ENCODE results near the gene CTDP1. TPM values are rescaled to one million over a fixed set of nuclear protein-coding genes. Genes with fewer than 3 reads are reported as not detected.

Gene CTDP1
- total and polyA plus RNA-seq, 2 experiments from 2014 or later: 23.3 to 30.2 TPM

DNA sequence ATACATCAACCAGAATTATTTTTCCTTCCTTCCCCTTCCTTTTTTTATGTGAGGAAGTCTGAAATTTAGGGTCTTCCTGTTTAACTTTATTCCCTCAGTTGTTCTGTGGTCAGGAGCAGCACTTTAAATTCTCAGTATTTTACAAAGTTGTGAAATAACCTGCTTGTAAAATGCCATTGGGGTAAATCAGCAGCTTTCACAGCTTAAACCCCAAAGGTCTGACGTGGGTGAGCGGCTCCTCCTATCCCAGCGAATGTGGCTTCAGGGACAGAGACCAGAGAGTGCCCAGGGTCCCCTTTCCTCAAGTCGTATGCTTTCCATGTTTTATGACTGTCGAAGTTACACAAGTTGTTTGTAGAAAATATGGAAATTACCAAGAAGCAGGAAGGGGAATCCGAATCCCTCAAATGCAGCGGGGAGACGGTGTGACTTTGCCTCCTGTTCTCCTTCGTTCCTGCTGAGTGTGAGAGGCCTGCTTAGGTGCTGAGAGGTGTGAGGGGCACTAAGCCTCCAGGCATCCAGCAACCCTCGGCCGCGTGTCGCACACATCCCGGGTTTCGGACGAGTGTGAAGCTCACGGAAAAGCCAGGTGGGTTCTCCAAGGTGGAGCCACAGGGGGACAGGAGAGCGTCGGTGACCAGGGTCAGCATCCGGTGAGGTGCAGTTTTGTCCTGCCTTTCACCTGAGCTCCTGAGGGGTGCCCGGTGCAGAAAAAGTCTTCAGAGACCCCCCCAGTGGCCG, 107.4 kb downstream of the CTDP1 start:
- no peaks in the 10 kb centered on the region for H3K36me3 ChIP-seq
- no peaks in the 10 kb centered on the region for H3K4me1 ChIP-seq (ENCODE audit: low read depth)
- no peak overlapping the region for H3K4me3 ChIP-seq
- H3K27ac ChIP-seq: no peak overlapping the region
- peaks cover 80% of the 10 kb centered on the region for H3K27me3 ChIP-seq
- no peaks in the 10 kb centered on the region for H3K9me3 ChIP-seq (ENCODE audit: low read depth)
- TF ChIP-seq, protein P1, sequence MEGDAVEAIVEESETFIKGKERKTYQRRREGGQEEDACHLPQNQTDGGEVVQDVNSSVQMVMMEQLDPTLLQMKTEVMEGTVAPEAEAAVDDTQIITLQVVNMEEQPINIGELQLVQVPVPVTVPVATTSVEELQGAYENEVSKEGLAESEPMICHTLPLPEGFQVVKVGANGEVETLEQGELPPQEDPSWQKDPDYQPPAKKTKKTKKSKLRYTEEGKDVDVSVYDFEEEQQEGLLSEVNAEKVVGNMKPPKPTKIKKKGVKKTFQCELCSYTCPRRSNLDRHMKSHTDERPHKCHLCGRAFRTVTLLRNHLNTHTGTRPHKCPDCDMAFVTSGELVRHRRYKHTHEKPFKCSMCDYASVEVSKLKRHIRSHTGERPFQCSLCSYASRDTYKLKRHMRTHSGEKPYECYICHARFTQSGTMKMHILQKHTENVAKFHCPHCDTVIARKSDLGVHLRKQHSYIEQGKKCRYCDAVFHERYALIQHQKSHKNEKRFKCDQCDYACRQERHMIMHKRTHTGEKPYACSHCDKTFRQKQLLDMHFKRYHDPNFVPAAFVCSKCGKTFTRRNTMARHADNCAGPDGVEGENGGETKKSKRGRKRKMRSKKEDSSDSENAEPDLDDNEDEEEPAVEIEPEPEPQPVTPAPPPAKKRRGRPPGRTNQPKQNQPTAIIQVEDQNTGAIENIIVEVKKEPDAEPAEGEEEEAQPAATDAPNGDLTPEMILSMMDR (IDR thresholded peaks at IDR 0.05; ENCODE audit: low read depth, low read length): no peak
- peak in 1 of 2 donors; percentile 79 for DNase-seq (ENCODE audit: low read depth in 1 of 2, low spot score in 1 of 2)

DNA sequence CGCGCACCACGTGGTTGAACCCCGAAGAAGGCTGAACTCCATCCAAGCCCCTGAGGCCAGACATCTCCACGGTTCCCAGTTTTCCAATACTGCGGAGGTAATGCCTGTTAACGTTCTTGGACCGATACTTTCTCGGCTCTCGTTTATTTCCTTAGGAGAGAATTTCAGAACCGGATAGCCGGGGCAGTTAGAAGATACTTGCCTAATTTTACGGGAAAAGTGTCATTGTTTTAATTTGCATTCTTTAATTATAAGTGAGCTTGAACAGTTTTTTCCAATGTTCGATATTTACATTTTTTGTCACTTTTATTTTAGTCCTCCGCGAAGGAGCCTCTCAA, 107.9 kb downstream of the CTDP1 start:
- Histone ChIP-seq H3K4me3 (no peak overlapping the region), H3K9me3 (ENCODE audit: low read depth) (no peaks in the 10 kb centered on the region), H3K4me1 (ENCODE audit: low read depth) (no peaks in the 10 kb centered on the region), H3K27ac (no peak overlapping the region), H3K27me3 (peaks cover 85% of the 10 kb centered on the region), H3K36me3 (no peaks in the 10 kb centered on the region)
- TF ChIP-seq, protein P1 (IDR thresholded peaks at IDR 0.05; ENCODE audit: low read depth, low read length): no peak
- DNase-seq (ENCODE audit: low read depth in 1 of 2, low spot score in 1 of 2): no peak

DNA sequence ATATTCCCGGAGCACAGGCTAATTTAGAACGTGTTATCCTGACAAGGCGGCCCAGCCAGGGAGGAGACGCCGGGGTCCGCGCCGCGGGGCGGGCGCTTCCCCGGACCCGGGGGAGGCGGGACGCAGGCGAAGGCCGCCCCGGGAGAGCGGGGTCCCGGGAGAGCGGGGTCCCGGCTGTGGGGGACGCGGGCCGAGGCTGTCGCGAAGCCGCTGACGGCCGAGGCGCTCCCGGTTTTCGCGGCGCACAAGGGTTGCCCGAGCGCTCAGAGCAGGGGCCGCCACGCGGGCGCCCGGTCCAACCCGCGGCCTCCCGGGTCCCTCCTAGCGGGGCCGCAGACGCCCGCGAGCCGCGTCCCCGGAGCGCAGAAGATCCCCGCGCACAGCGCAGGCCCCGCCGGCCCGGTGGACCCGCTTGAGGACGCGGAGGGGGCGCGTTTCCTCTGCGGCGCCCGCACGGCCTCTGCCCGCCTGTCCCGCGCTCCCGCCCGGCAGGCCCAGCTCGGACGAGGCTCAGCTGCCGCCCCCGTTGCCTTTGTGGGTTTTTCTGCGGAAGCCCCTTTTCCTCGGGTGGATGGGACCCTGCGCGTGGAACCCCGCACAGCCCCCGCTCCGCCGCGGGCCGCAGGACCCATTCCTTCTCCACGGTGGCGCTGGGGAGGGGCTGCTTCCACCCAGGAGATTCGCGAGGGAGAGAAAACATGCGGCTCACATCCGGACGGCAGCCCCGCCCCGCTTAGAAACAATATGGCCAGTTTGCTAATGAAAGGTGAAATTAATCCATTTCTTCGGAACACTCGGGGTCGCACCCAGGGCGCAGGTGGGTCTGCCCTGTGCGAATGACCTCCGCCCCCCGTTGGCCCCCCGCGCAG, 108.5 kb downstream of the CTDP1 start:
- peak in 1 of 2 donors; percentile 58 for DNase-seq (ENCODE audit: low read depth in 1 of 2, low spot score in 1 of 2)
- Histone ChIP-seq H3K27me3 (peaks cover 91% of the 10 kb centered on the region), H3K4me3 (peak overlapping the region; percentile 4), H3K9me3 (ENCODE audit: low read depth) (no peaks in the 10 kb centered on the region), H3K27ac (no peak overlapping the region), H3K36me3 (no peaks in the 10 kb centered on the region), H3K4me1 (ENCODE audit: low read depth) (no peaks in the 10 kb centered on the region)
- TF ChIP-seq, protein P1 (IDR thresholded peaks at IDR 0.05; ENCODE audit: low read depth, low read length): no peak

DNA sequence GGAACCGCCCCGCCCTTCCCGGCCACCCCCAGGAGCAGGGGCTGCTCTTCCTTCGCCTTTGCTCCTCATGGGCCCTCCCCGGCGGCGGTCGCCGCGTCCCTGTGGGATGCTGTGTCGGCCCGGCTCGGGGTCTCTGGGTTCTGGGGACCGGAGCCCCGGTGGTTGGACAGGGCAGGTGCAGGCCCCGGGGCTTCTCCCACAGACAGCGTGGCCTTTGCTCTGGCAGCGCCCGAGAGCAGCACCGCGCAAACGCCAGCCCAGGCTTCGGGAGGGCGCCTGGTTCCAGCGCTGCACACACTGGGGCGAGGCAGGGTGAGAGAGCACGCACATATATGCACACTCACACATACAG, 109.1 kb downstream of the CTDP1 start:
- Histone ChIP-seq H3K36me3 (no peaks in the 10 kb centered on the region), H3K4me1 (ENCODE audit: low read depth) (no peaks in the 10 kb centered on the region), H3K4me3 (no peak overlapping the region), H3K27me3 (peaks cover 96% of the 10 kb centered on the region), H3K9me3 (ENCODE audit: low read depth) (no peaks in the 10 kb centered on the region), H3K27ac (no peak overlapping the region)
- TF ChIP-seq, protein P1 (IDR thresholded peaks at IDR 0.05; ENCODE audit: low read depth, low read length): no peak
- DNase-seq (ENCODE audit: low read depth in 1 of 2, low spot score in 1 of 2): no peak

DNA sequence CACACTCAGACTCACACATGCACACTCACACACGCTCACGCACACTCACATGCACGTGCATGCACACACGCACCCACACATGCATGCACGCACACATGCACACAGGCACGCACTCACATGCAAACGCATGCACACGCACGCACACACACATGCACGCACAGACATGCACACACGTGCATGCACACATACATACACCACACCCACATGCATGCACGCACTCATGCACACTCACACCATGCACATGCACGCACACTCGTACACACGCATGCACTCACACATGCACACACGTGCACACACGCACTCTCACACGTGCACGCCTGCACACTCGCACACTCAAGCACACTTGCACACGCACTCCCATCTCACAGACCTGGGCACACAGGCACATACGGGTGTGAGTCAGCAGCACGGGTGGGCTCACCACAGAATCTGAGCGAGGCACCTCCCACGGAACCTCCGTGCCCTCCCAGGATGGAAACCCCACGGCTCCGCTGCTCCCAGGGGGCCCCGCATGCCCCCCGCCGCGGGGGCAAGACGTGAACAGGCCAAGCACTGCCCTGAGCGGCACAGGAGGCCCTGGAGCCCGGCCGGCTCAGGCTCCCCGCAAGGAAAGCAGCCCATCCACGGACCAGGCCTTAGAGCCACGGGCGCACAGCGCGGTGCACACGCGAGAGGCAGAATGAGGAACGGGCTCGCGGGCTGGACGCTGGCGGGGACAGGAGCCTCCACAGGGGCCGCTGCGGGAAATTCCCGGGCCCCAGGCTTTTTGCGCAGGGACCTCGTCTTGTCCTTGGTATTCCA, 109.7 kb downstream of the CTDP1 start:
- H3K36me3 ChIP-seq: no peaks in the 10 kb centered on the region
- TF ChIP-seq, protein P1 (IDR thresholded peaks at IDR 0.05; ENCODE audit: low read depth, low read length): no peak
- no peak overlapping the region for H3K27ac ChIP-seq
- H3K27me3 ChIP-seq: peaks cover 95% of the 10 kb centered on the region
- H3K4me3 ChIP-seq: no peak overlapping the region
- no peaks in the 10 kb centered on the region for H3K4me1 ChIP-seq (ENCODE audit: low read depth)
- no peaks in the 10 kb centered on the region for H3K9me3 ChIP-seq (ENCODE audit: low read depth)
- no peak for DNase-seq (ENCODE audit: low read depth in 1 of 2, low spot score in 1 of 2)
